GM12878 (cell line): ENCODE measurements around the gene FKBP6. TPM values are rescaled to one million over a fixed set of nuclear protein-coding genes. Genes with fewer than 3 reads are reported as not detected.
"Not testable (repeated sequence)": the region's sequence is repeated elsewhere in the genome, so short reads cannot be mapped to it uniquely, and the experiment has no call there.

Source experiments
- ATAC-seq: fragments of 200-7000 bp; cut with Tn5 transposase; 3 replicates; pipeline ENCODE4 v1.9.1; 2020; ENCODE audit warnings: mild to moderate bottlenecking, moderate library complexity
- BruUV-seq: library from RNA; stranded (reverse); fragments of 400-500 nt; replicated peaks from 2 replicates; lab custom pipeline; 2021; lab: Mats Ljungman, UMichigan
- CTCF ChIA-PET: fragments of 300-600 bp; sonication (Branson Sonifier 250); formaldehyde crosslinking; extraction: SDS; loops from one replicate; lab custom pipeline; 2021; ENCODE audit warnings: inconsistent platforms; lab: Yijun Ruan, JAX
- POLR2A ChIA-PET: fragments of 350-600 bp; formaldehyde crosslinking; extraction: SDS; loops from one replicate; lab custom pipeline; 2021; ENCODE audit warnings: inconsistent platforms; lab: Charles Lee
- RAD21 ChIA-PET: fragments of 300-600 bp; sonication (Branson Sonifier 250); formaldehyde crosslinking; loops from one replicate; lab custom pipeline; 2023; ENCODE audit warnings: antibody characterized with exemption; ENCODE audit not compliant: unreplicated experiment; lab: Charles Lee
- SMC1A ChIA-PET: fragments of 300-600 bp; sonication (Branson Sonifier 250); formaldehyde crosslinking; loops from one replicate; lab custom pipeline; 2023; ENCODE audit not compliant: unreplicated experiment, uncharacterized antibody; lab: Charles Lee
- DNase-seq: peaks from one replicate; pipeline ENCODE4 v3.0.0-alpha.2; 2011; ENCODE audit warnings: low read depth, low spot score
- FAIRE-seq: peaks from 3 replicates; lab custom pipeline; 2011; peaks lifted over from hg19 to GRCh38; lab: Jason Lieb, UNC
- H2AFZ ChIP-seq: 2 replicates; pipeline ENCODE4 v1.6.0; 2011; ENCODE audit warnings: low read depth, low read length, control low read depth; ENCODE audit not compliant: control insufficient read depth
- H3K27ac ChIP-seq: 2 replicates; pipeline ENCODE4 v1.5.1; 2011; ENCODE audit warnings: control low read depth; ENCODE audit not compliant: control insufficient read depth, insufficient read depth
- H3K27me3 ChIP-seq, 2 experiments: replicated peaks in 1 of 2; 2 replicates each; pipeline versions ENCODE4 v1.6.0 to v1.6.1; 2011; ENCODE audit warnings: low read length in 1 of 2; ENCODE audit not compliant: control insufficient read depth in 2 of 2, insufficient read depth in 2 of 2
- H3K36me3 ChIP-seq, 2 experiments: 2 replicates each; pipeline ENCODE4 v1.5.1; 2011; ENCODE audit warnings: low read length in 1 of 2; ENCODE audit not compliant: control insufficient read depth in 2 of 2, insufficient read depth in 2 of 2
- H3K4me1 ChIP-seq: 2 replicates; pipeline ENCODE4 v1.6.1; 2011; ENCODE audit warnings: mild to moderate bottlenecking, low read length, moderate library complexity, mixed read lengths; ENCODE audit not compliant: control insufficient read depth, insufficient read depth
- H3K4me2 ChIP-seq: 2 replicates; pipeline ENCODE4 v1.6.0; 2011; ENCODE audit warnings: control low read depth; ENCODE audit not compliant: control insufficient read depth, insufficient read depth
- H3K4me3 ChIP-seq: fragments of 200-600 bp; sonication (generic); 2 replicates; pipeline ENCODE4 v1.5.1; 2016
- H3K79me2 ChIP-seq: 2 replicates; pipeline ENCODE4 v1.6.0; 2011; ENCODE audit warnings: low read length; ENCODE audit not compliant: control insufficient read depth, insufficient read depth
- H3K9ac ChIP-seq: 2 replicates; pipeline ENCODE4 v1.8.0; 2011; ENCODE audit warnings: low read length, control low read depth, mixed read lengths; ENCODE audit not compliant: control insufficient read depth, insufficient read depth
- H3K9me3 ChIP-seq: replicated peaks from 3 replicates; pipeline ENCODE4 v1.5.1; 2011; ENCODE audit warnings: mild to moderate bottlenecking, low read length; ENCODE audit not compliant: control insufficient read depth, insufficient read depth
- H4K20me1 ChIP-seq: 2 replicates; pipeline ENCODE4 v1.6.0; 2011; ENCODE audit not compliant: control insufficient read depth, insufficient read depth
- BHLHE40 ChIP-seq, 2 experiments: fragments of 450-650 bp in 1 of 2; IDR thresholded peaks; 2 replicates each; pipeline ENCODE4 v1.6.1; 2011 to 2017; ENCODE audit warnings: low read depth in 2 of 2, borderline replicate concordance in 1 of 2, improper control_type of control experiment in 1 of 2, low read length in 1 of 2, mild to moderate bottlenecking in 1 of 2
- CTCF ChIP-seq, 3 experiments: IDR thresholded peaks in 2 of 3; conservative IDR thresholded peaks in 1 of 3; 2 replicates each; pipeline ENCODE4 v1.5.1; 2011; ENCODE audit warnings: low read depth in 3 of 3, low read length in 3 of 3, mild to moderate bottlenecking in 3 of 3, control low read depth in 2 of 3, moderate library complexity in 2 of 3, inconsistent platforms in 1 of 3, mixed read lengths in 1 of 3; ENCODE audit not compliant: control insufficient read depth in 2 of 3, insufficient read depth in 1 of 3; ENCODE audit errors: extremely low read depth in 1 of 3
- HDGF ChIP-seq: fragments of 450-650 bp; IDR thresholded peaks from 2 replicates; pipeline ENCODE4 v1.6.1; 2016; ENCODE audit warnings: antibody characterized with exemption
- IKZF1 ChIP-seq: fragments of 450-650 bp; conservative IDR thresholded peaks from 2 replicates; pipeline ENCODE4 v1.6.1; 2017; ENCODE audit warnings: antibody characterized with exemption, mild to moderate bottlenecking
- MEF2B ChIP-seq: fragments of 450-650 bp; IDR thresholded peaks from 2 replicates; pipeline ENCODE4 v1.6.1; 2018; ENCODE audit warnings: mild to moderate bottlenecking, moderate library complexity; ENCODE audit not compliant: partially characterized antibody, poor library complexity, severe bottlenecking
- NBN ChIP-seq: fragments of 450-650 bp; IDR thresholded peaks from 2 replicates; pipeline ENCODE4 v1.6.1; 2016
- RAD21 ChIP-seq: IDR thresholded peaks from 2 replicates; pipeline ENCODE4 v1.6.1; 2011; ENCODE audit warnings: mild to moderate bottlenecking, low read depth, low read length, moderate library complexity; ENCODE audit not compliant: insufficient read depth
- RAD51 ChIP-seq: fragments of 450-650 bp; IDR thresholded peaks from 2 replicates; pipeline ENCODE4 v1.6.1; 2016; ENCODE audit warnings: moderate library complexity, mild to moderate bottlenecking, inconsistent platforms
- SMC3 ChIP-seq: IDR thresholded peaks from 2 replicates; pipeline ENCODE4 v1.6.1; 2011; ENCODE audit warnings: low read length, improper control_type of control experiment, borderline replicate concordance
- ZNF24 ChIP-seq: fragments of 450-650 bp; IDR thresholded peaks from 2 replicates; pipeline ENCODE4 v1.6.1; 2017; ENCODE audit warnings: antibody characterized with exemption, mild to moderate bottlenecking
- WGBS: methylation state at CpG from one replicate; pipeline ENCODE4 v1.1.6; 2016; ENCODE audit warnings: low lambda C conversion rate; ENCODE audit not compliant: insufficient replicate concordance, insufficient coverage; ENCODE audit errors: missing lambda C conversion rate; 5-methylcytosine and 5-hydroxymethylcytosine counted together
- in situ Hi-C: fragments of 300-500 bp; cut with MboI; formaldehyde crosslinking; loops from 9 replicates; pipeline ENCODE4 v1.14.3; 2018; ENCODE audit warnings: mixed read lengths
- intact Hi-C: fragments of 100-400 bp; cut with micrococcal nuclease; formaldehyde crosslinking; loops from one replicate; pipeline ENCODE4 v1.14.2; 2022; ENCODE audit not compliant: unreplicated experiment
- polyA plus RNA-seq, 11 experiments: library from polyadenylated mRNA; depleted of rRNA in 4 of 11; unstranded in 6 of 11; stranded (reverse) in 5 of 11; fragments of >200 nt; fragmentation: Nextera tagmentation in 4 of 11; fragmentation: Illumina TruSeq in 1 of 11; extraction: Ambion mirVana in 4 of 11; extraction: Trizol in 1 of 11; gene quantifications; 1 replicate in 1 of 11; 2 replicates in 10 of 11; pipeline versions ENCODE4 v1.2.1 to v1.2.3, GENCODE V29; 2011 to 2016; ENCODE audit warnings: inconsistent platforms in 2 of 11, missing spikeins in 2 of 11, low read depth in 1 of 11
- total RNA-seq, 4 experiments: library from RNA; depleted of rRNA in 3 of 4; stranded (reverse); fragments of >200 nt in 3 of 4; fragmentation: Illumina TruSeq in 1 of 4; extraction: Trizol in 1 of 4; gene quantifications; 2 replicates each; pipeline versions ENCODE4 v1.2.1 to v1.2.3, GENCODE V29; 2013 to 2021

The FKBP6 gene
- total and polyA plus RNA-seq, 10 of the 15 experiments (the other 5 are each of a cell fraction or from before 2014, with no cell fraction given) = not detected

DNA sequence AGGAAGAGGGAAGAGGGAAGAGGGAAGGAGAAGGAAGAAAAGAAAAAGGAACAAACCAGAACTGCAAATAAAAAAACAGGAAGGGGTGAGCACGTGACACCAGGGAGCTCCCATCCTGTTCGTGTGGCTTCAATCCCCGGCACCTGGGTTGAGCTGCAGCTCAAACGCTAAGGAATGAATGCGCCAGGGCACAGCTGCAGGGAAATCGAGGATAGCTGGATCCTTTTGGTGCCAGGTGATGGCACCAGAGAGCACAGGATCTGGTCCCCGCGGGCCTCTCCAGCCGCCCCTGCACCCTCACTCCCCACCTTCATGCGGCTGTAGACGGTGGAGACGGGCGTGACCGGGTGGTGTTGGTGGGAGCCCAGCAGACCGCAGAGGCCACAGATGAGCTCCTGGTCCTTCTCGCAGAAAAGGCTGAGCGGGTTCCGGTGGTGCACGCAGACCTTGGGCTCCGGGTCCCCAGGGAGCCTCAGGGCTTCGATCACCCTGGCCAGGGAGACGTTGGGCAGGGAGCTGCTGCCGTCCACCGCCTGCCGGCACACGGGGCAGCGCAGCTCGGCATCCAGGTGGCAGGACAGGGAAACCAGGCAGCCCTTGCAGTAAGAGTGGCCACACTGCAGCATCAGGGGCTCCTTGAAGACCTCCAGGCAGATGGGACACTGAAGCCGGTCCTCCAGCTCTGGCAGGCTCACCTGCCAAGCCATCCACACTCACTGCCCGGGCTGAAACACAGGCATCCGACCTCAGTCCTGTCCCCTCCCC lies 3.7 kb upstream of the FKBP6 start:
- POLR2A ChIA-PET = not testable (repeated sequence)
- CTCF ChIA-PET = interaction anchor here (0.6 to 3.3 kb wide), 12 partner anchors 10 to 441 kb away, joined by 3 to 33 read pairs (median 4); partner anchors contain the start of gene NSUN5

DNA sequence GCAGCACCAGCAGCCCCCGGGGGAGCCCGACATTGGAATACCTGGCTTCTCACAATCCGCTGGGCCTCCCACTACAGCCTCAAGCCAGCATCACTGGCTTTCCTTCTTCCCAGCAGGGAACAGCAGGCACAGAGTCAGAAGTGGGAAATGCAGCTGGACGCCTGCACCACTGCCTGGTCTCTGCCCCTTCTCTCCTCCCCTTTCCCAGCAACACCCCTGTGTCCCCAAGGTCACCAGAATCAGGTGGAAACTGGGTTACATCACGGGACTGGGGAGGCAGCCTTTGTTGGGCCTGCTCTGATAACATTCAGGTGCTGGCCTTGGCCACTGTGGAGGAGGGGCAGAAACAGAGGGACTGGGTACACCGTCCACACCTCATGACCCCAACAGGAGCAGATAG lies 2.5 kb upstream of the FKBP6 start:
- H3K9me3 ChIP-seq, H4K20me1 ChIP-seq, H3K4me1 ChIP-seq, BruUV-seq, POLR2A ChIA-PET, DNase-seq, H2AFZ ChIP-seq, ATAC-seq, H3K4me2 ChIP-seq, H3K4me3 ChIP-seq, SMC1A ChIA-PET, H3K27me3 ChIP-seq, intact Hi-C loops, H3K27ac ChIP-seq, H3K9ac ChIP-seq, in situ Hi-C loops, H3K36me3 ChIP-seq, H3K79me2 ChIP-seq, FAIRE-seq: not testable (repeated sequence)
- RAD21 ChIA-PET = interaction anchor here (1.6 kb wide), 1 partner anchor 10 kb away, joined by 5 read pairs; no protein-coding TSS in a partner anchor
- CTCF ChIA-PET = interaction anchor here (1.7 to 3.3 kb wide), 2 partner anchors 119 to 127 kb away, joined by 6 to 33 read pairs; no protein-coding TSS in a partner anchor
- 71% methylated on average over 6 of the region's 6 CpGs for WGBS

More for the DNA sequence above, 3.7 kb upstream of the FKBP6 start:
- BruUV-seq, H3K27ac ChIP-seq, H3K36me3 ChIP-seq, H3K9ac ChIP-seq, H4K20me1 ChIP-seq, H3K4me1 ChIP-seq, H3K79me2 ChIP-seq, FAIRE-seq, DNase-seq, H3K9me3 ChIP-seq, in situ Hi-C loops, H3K27me3 ChIP-seq: not testable (repeated sequence)
- 24% methylated on average over 22 of the region's 31 CpGs for WGBS
- peak; percentile 94 for ATAC-seq
- H2AFZ ChIP-seq = peak overlapping the region; percentile 34
- 0 out of 2 replicates have a peak, but pooled peaks have one; percentile 48 for TF ChIP-seq NBN
- peak; percentile 52 to 67 (median 59); a peak in 5 of 6 replicates for TF ChIP-seq CTCF (IDR thresholded peaks at IDR 0.05 in 2 of 3, conservative IDR thresholded peaks at IDR 0.05 in 1 of 3; ENCODE audit: control insufficient read depth in 2 of 3, extremely low read depth in 1 of 3, insufficient read depth in 1 of 3, low read depth in 3 of 3, low read length in 3 of 3)
- 0 out of 2 replicates have a peak, but pooled peaks have one; percentile 30 for TF ChIP-seq ZNF24
- peak; percentile 53; the same call in 1 of the 2 replicates for TF ChIP-seq RAD51
- TF ChIP-seq MEF2B = peak; percentile 64
- peak; percentile 55 for TF ChIP-seq RAD21
- peak; percentile 62; the same call in 1 of the 2 replicates for TF ChIP-seq SMC3
- TF ChIP-seq IKZF1 = 0 out of 2 replicates have a peak, but pooled peaks have one; percentile 23
- TF ChIP-seq HDGF = 0 out of 2 replicates have a peak, but pooled peaks have one; percentile 23
- peak in 1 of 2 experiments; percentile 46; a peak in 1 of 4 replicates for TF ChIP-seq BHLHE40 (IDR thresholded peaks at IDR 0.05; ENCODE audit: borderline replicate concordance in 1 of 2, low read depth in 2 of 2, low read length in 1 of 2)
- SMC1A ChIA-PET = interaction anchor here (1.0 to 1.9 kb wide), 5 partner anchors 12 to 129 kb away, joined by 3 to 15 read pairs (median 3); no protein-coding TSS in a partner anchor
- intact Hi-C loops = loop anchor here (1.0 kb wide), 1 partner anchor 127 kb away; no protein-coding TSS in a partner anchor
- H3K4me3 ChIP-seq = 0 out of 2 replicates have a peak overlapping the region, but pooled peaks have one; percentile 19
- RAD21 ChIA-PET = interaction anchor here (0.6 to 1.1 kb wide), 3 partner anchors 125 to 129 kb away, joined by 7 to 15 read pairs (median 8); no protein-coding TSS in a partner anchor
- peak overlapping the region; percentile 31 for H3K4me2 ChIP-seq
